GM13977 (cell line): ENCODE measurements around the gene LYPD6B.

Experiments
- DNase-seq: peaks from one replicate; pipeline ENCODE4 v3.0.0; 2012; ENCODE audit warnings: low spot score
- CTCF ChIP-seq: IDR thresholded peaks from 2 replicates; pipeline ENCODE4 v1.5.1; 2012; ENCODE audit warnings: mild to moderate bottlenecking, control low read depth; ENCODE audit not compliant: insufficient read depth; ENCODE audit errors: extremely low read depth, missing control alignments
- in situ Hi-C: fragments of 300-500 bp; cut with MboI; formaldehyde crosslinking; loops from one replicate; pipeline ENCODE4 v1.12.0; 2022; ENCODE audit warnings: low sequenced_read_pairs, low pct_unique_long_range_greater_than_20kb, mixed read lengths, inconsistent platforms; ENCODE audit not compliant: unreplicated experiment

Gene LYPD6B

GRCh38 chr2:149019768-149020167 lies 18.7 kb upstream of the LYPD6B start:
- TF ChIP-seq CTCF, result no peak
- in situ Hi-C loops, result loop anchor here (10.0 kb wide), 1 partner anchor 545 kb away; no protein-coding TSS in a partner anchor
- DNase-seq, result no peak

- no peak for DNase-seq
- TF ChIP-seq CTCF, result no peak
- in situ Hi-C loops, result loop anchor here (10.0 kb wide), 1 partner anchor 544 kb away; no protein-coding TSS in a partner anchor
Measured at GRCh38 chr2:149020432-149020851, 18.1 kb upstream of the LYPD6B start.

GRCh38 chr2:149021271-149021719 lies 17.2 kb upstream of the LYPD6B start:
- TF ChIP-seq CTCF, result no peak
- no peak for DNase-seq
- in situ Hi-C loops, result loop anchor here (10.0 kb wide), 1 partner anchor 544 kb away; no protein-coding TSS in a partner anchor

GRCh38 chr2:149021761-149022160 lies 16.7 kb upstream of the LYPD6B start:
- in situ Hi-C loops, result loop anchor here (10.0 kb wide), 1 partner anchor 543 kb away; no protein-coding TSS in a partner anchor
- no peak for DNase-seq
- TF ChIP-seq CTCF, result no peak

GRCh38 chr2:149023091-149023490 lies 15.4 kb upstream of the LYPD6B start:
- no peak for TF ChIP-seq CTCF
- in situ Hi-C loops, result loop anchor here (10.0 kb wide), 1 partner anchor 542 kb away; no protein-coding TSS in a partner anchor
- DNase-seq, result no peak

GRCh38 chr2:149027590-149028250 lies 10.8 kb upstream of the LYPD6B start:
- DNase-seq, result no peak
- no peak for TF ChIP-seq CTCF
- in situ Hi-C loops, result loop anchor here (10.0 to 25.0 kb wide), 2 partner anchors 285 to 537 kb away; no protein-coding TSS in a partner anchor
